ENCODE measurements around the gene KEAP1. TPM values are rescaled to one million over a fixed set of nuclear protein-coding genes. Genes with fewer than 3 reads are reported as not detected.
A peak's percentile ranks its signal among the peaks of the same experiment; 100 is the strongest.

KEAP1 gene
- total and polyA plus RNA-seq, 2 of the 13 experiments (the other 11 are each of a cell fraction or from before 2014, with no cell fraction given) = 56.7 to 72.9 TPM

DNA sequence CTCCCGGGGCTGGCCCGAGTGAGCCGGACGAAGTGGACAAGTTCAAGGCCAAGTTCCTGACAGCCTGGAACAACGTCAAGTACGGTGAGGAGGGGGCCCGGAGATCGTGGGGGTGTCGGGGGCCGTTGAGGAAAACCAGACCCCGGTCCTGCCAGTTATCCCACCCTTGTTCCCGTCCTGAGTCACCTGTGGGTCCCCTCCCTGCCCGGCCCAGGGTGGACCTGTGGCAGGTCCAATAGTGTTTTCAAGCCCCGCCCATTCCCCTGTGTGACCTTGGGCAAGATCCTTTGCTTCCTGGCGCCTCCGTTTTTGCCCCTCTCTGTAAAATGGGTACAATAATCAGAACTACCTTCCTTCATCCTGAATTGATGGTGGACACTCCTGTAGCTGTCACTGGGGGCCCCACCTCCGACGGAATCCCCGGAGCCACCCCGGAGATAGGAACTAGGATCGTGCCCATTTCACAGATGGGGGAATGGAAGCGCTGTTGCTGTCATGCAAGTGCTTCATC, 41.1 kb upstream of the KEAP1 start (continued):
- TF ChIP-seq ATF1 (CRISPR knock-in tag; IDR thresholded peaks at IDR 0.05) = no peak
- 0 out of 2 replicates have a peak, but pooled peaks have one; percentile 47 for TF ChIP-seq TGIF2 (CRISPR knock-in tag; IDR thresholded peaks at IDR 0.05)
- TF ChIP-seq, protein P1, sequence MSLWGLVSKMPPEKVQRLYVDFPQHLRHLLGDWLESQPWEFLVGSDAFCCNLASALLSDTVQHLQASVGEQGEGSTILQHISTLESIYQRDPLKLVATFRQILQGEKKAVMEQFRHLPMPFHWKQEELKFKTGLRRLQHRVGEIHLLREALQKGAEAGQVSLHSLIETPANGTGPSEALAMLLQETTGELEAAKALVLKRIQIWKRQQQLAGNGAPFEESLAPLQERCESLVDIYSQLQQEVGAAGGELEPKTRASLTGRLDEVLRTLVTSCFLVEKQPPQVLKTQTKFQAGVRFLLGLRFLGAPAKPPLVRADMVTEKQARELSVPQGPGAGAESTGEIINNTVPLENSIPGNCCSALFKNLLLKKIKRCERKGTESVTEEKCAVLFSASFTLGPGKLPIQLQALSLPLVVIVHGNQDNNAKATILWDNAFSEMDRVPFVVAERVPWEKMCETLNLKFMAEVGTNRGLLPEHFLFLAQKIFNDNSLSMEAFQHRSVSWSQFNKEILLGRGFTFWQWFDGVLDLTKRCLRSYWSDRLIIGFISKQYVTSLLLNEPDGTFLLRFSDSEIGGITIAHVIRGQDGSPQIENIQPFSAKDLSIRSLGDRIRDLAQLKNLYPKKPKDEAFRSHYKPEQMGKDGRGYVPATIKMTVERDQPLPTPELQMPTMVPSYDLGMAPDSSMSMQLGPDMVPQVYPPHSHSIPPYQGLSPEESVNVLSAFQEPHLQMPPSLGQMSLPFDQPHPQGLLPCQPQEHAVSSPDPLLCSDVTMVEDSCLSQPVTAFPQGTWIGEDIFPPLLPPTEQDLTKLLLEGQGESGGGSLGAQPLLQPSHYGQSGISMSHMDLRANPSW (CRISPR knock-in tag; IDR thresholded peaks at IDR 0.05; ENCODE audit: borderline replicate concordance) = no peak
- TF ChIP-seq ZNF672 (CRISPR knock-in tag; IDR thresholded peaks at IDR 0.05) = no peak
- no peak for TF ChIP-seq MTA3 (CRISPR knock-in tag; IDR thresholded peaks at IDR 0.05)
- TF ChIP-seq BCL6 (CRISPR knock-in tag; IDR thresholded peaks at IDR 0.05) = peak; percentile 5; the same call in 1 of the 2 replicates
- TF ChIP-seq ZNF598 (CRISPR knock-in tag; IDR thresholded peaks at IDR 0.05; ENCODE audit: borderline replicate concordance) = no peak
- TF ChIP-seq, protein P2, sequence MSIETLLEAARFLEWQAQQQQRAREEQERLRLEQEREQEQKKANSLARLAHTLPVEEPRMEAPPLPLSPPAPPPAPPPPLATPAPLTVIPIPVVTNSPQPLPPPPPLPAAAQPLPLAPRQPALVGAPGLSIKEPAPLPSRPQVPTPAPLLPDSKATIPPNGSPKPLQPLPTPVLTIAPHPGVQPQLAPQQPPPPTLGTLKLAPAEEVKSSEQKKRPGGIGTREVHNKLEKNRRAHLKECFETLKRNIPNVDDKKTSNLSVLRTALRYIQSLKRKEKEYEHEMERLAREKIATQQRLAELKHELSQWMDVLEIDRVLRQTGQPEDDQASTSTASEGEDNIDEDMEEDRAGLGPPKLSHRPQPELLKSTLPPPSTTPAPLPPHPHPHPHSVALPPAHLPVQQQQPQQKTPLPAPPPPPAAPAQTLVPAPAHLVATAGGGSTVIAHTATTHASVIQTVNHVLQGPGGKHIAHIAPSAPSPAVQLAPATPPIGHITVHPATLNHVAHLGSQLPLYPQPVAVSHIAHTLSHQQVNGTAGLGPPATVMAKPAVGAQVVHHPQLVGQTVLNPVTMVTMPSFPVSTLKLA (IDR thresholded peaks at IDR 0.05) = no peak
- TF ChIP-seq, protein P3, sequence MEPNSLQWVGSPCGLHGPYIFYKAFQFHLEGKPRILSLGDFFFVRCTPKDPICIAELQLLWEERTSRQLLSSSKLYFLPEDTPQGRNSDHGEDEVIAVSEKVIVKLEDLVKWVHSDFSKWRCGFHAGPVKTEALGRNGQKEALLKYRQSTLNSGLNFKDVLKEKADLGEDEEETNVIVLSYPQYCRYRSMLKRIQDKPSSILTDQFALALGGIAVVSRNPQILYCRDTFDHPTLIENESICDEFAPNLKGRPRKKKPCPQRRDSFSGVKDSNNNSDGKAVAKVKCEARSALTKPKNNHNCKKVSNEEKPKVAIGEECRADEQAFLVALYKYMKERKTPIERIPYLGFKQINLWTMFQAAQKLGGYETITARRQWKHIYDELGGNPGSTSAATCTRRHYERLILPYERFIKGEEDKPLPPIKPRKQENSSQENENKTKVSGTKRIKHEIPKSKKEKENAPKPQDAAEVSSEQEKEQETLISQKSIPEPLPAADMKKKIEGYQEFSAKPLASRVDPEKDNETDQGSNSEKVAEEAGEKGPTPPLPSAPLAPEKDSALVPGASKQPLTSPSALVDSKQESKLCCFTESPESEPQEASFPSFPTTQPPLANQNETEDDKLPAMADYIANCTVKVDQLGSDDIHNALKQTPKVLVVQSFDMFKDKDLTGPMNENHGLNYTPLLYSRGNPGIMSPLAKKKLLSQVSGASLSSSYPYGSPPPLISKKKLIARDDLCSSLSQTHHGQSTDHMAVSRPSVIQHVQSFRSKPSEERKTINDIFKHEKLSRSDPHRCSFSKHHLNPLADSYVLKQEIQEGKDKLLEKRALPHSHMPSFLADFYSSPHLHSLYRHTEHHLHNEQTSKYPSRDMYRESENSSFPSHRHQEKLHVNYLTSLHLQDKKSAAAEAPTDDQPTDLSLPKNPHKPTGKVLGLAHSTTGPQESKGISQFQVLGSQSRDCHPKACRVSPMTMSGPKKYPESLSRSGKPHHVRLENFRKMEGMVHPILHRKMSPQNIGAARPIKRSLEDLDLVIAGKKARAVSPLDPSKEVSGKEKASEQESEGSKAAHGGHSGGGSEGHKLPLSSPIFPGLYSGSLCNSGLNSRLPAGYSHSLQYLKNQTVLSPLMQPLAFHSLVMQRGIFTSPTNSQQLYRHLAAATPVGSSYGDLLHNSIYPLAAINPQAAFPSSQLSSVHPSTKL (CRISPR knock-in tag; IDR thresholded peaks at IDR 0.05) = no peak
- TF ChIP-seq KLF15 (CRISPR knock-in tag; IDR thresholded peaks at IDR 0.05; ENCODE audit: borderline replicate concordance) = no peak
- no peak for TF ChIP-seq ZNF207 (IDR thresholded peaks at IDR 0.05; ENCODE audit: borderline replicate concordance)
- TF ChIP-seq HOXA5 (CRISPR knock-in tag; IDR thresholded peaks at IDR 0.05) = 0 out of 2 replicates have a peak, but pooled peaks have one; percentile 5
- TF ChIP-seq, protein P4, sequence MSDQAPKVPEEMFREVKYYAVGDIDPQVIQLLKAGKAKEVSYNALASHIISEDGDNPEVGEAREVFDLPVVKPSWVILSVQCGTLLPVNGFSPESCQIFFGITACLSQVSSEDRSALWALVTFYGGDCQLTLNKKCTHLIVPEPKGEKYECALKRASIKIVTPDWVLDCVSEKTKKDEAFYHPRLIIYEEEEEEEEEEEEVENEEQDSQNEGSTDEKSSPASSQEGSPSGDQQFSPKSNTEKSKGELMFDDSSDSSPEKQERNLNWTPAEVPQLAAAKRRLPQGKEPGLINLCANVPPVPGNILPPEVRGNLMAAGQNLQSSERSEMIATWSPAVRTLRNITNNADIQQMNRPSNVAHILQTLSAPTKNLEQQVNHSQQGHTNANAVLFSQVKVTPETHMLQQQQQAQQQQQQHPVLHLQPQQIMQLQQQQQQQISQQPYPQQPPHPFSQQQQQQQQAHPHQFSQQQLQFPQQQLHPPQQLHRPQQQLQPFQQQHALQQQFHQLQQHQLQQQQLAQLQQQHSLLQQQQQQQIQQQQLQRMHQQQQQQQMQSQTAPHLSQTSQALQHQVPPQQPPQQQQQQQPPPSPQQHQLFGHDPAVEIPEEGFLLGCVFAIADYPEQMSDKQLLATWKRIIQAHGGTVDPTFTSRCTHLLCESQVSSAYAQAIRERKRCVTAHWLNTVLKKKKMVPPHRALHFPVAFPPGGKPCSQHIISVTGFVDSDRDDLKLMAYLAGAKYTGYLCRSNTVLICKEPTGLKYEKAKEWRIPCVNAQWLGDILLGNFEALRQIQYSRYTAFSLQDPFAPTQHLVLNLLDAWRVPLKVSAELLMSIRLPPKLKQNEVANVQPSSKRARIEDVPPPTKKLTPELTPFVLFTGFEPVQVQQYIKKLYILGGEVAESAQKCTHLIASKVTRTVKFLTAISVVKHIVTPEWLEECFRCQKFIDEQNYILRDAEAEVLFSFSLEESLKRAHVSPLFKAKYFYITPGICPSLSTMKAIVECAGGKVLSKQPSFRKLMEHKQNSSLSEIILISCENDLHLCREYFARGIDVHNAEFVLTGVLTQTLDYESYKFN (CRISPR knock-in tag; conservative IDR thresholded peaks at IDR 0.05) = 0 out of 2 replicates have a peak, but pooled peaks have one; percentile 5
- no peak for TF ChIP-seq ZEB1 (IDR thresholded peaks at IDR 0.05; ENCODE audit: insufficient replicate concordance, low read depth)
- TF ChIP-seq CEBPB (IDR thresholded peaks at IDR 0.05; ENCODE audit: borderline replicate concordance, low read depth, low read length) = no peak
- no peak for TF ChIP-seq ZNF577 (CRISPR knock-in tag; IDR thresholded peaks at IDR 0.05; ENCODE audit: borderline replicate concordance, low read depth)
- TF ChIP-seq RFXAP (CRISPR knock-in tag; IDR thresholded peaks at IDR 0.05; ENCODE audit: borderline replicate concordance) = no peak
- peak; percentile 40 for TF ChIP-seq AGO2 (optimal IDR thresholded peaks at IDR 0.05; ENCODE audit: low read depth, low read length)
- peak; percentile 91 for TF ChIP-seq ESRRA (CRISPR knock-in tag; IDR thresholded peaks at IDR 0.05; ENCODE audit: low read depth)

Data from HepG2 (cell line).